HepG2 (cell line): ENCODE data around the gene ECPAS. TPM values are rescaled to one million over a fixed set of nuclear protein-coding genes. Genes with fewer than 3 reads are reported as not detected.

Experiments
- AKAP8 ChIP-seq: sonication (generic); formaldehyde crosslinking; IDR thresholded peaks from 2 replicates; pipeline ENCODE4 v1.5.1; 2020; ENCODE audit warnings: mild to moderate bottlenecking, missing genetic modification reagents
- BATF2 ChIP-seq: sonication (generic); formaldehyde crosslinking; IDR thresholded peaks from 2 replicates; pipeline ENCODE4 v1.8.0; 2022; ENCODE audit warnings: mild to moderate bottlenecking, missing genetic modification reagents, moderate library complexity
- CEBPG ChIP-seq: IDR thresholded peaks from 2 replicates; pipeline ENCODE4 v1.6.1; 2016
- EP300 ChIP-seq, 3 experiments: sonication (generic) in 1 of 3; formaldehyde crosslinking in 1 of 3; IDR thresholded peaks; 2 replicates each; pipeline versions ENCODE4 v1.5.1 to v1.6.1; 2011 to 2020; ENCODE audit warnings: low read depth in 2 of 3, low read length in 2 of 3, borderline replicate concordance in 1 of 3, improper control_type of control experiment in 1 of 3, mild to moderate bottlenecking in 1 of 3, missing genetic modification reagents in 1 of 3, moderate library complexity in 1 of 3
- GTF3A ChIP-seq: sonication (generic); formaldehyde crosslinking; conservative IDR thresholded peaks from 2 replicates; pipeline ENCODE4 v1.4.0; 2020; ENCODE audit warnings: mild to moderate bottlenecking, missing genetic modification reagents
- IKZF5 ChIP-seq: IDR thresholded peaks from 2 replicates; pipeline ENCODE4 v1.6.1; 2018; ENCODE audit warnings: missing genetic modification reagents, mild to moderate bottlenecking, missing compliant biosample characterization
- KLF11 ChIP-seq: IDR thresholded peaks from 2 replicates; pipeline ENCODE4 v1.6.1; 2016; ENCODE audit warnings: missing compliant biosample characterization
- MBD4 ChIP-seq: IDR thresholded peaks from 2 replicates; pipeline ENCODE4 v1.6.1; 2012; ENCODE audit warnings: low read length, inconsistent platforms, borderline replicate concordance
- MIXL1 ChIP-seq: IDR thresholded peaks from 2 replicates; pipeline ENCODE4 v1.6.1; 2016
- RFX1 ChIP-seq: fragments of 450-650 bp; IDR thresholded peaks from 2 replicates; pipeline ENCODE4 v1.6.1; 2017
- SOX13 ChIP-seq, 3 experiments: fragments of 450-650 bp in 1 of 3; sonication (generic) in 1 of 3; formaldehyde crosslinking in 1 of 3; IDR thresholded peaks in 2 of 3; conservative IDR thresholded peaks in 1 of 3; 2 replicates each; pipeline versions ENCODE4 v1.5.0 to v1.6.1; 2016 to 2020; ENCODE audit warnings: antibody characterized with exemption in 1 of 3, mild to moderate bottlenecking in 1 of 3, missing compliant biosample characterization in 1 of 3, missing genetic modification reagents in 1 of 3, moderate library complexity in 1 of 3
- SP2 ChIP-seq: sonication (generic); formaldehyde crosslinking; IDR thresholded peaks from 2 replicates; pipeline ENCODE4 v1.5.1; 2020; ENCODE audit warnings: mild to moderate bottlenecking, missing genetic modification reagents
- TFDP1 ChIP-seq: IDR thresholded peaks from 2 replicates; pipeline ENCODE4 v1.6.1; 2016; ENCODE audit warnings: missing compliant biosample characterization, missing genetic modification reagents, borderline replicate concordance
- ZNF224 ChIP-seq: sonication (generic); formaldehyde crosslinking; IDR thresholded peaks from 2 replicates; pipeline ENCODE4 v1.5.0; 2020; ENCODE audit warnings: mild to moderate bottlenecking, missing genetic modification reagents
- ZNF30 ChIP-seq: sonication (generic); formaldehyde crosslinking; IDR thresholded peaks from 2 replicates; pipeline ENCODE4 v1.5.0; 2020; ENCODE audit warnings: mild to moderate bottlenecking, missing genetic modification reagents
- polyA plus RNA-seq, 8 experiments: library from polyadenylated mRNA; depleted of rRNA in 3 of 8; stranded (reverse) in 7 of 8; unstranded in 1 of 8; fragments of >200 nt; fragmentation: Illumina TruSeq in 4 of 8; extraction: Trizol in 4 of 8; gene quantifications; 2 replicates each; pipeline versions ENCODE4 v1.2.1 to v1.2.3, GENCODE V29; 2011 to 2016; ENCODE audit warnings: low read depth in 4 of 8, missing spikeins in 1 of 8, mixed read lengths in 1 of 8; ENCODE audit not compliant: insufficient read depth in 1 of 8
- total RNA-seq, 5 experiments: library from RNA; depleted of rRNA; stranded (reverse); fragments of >200 nt; fragmentation: Illumina TruSeq; extraction: Trizol; gene quantifications; 2 replicates each; pipeline ENCODE4 v1.2.3, GENCODE V29; 2016; ENCODE audit warnings: low read depth in 1 of 5
- TF ChIP-seq, protein P1 (sequence below): sonication (generic); formaldehyde crosslinking; IDR thresholded peaks from 2 replicates; pipeline ENCODE4 v1.8.1; 2022; ENCODE audit warnings: mild to moderate bottlenecking, missing genetic modification reagents
- TF ChIP-seq, protein P2 (sequence below): sonication (generic); formaldehyde crosslinking; IDR thresholded peaks from 2 replicates; pipeline ENCODE4 v1.8.0; 2023; ENCODE audit warnings: mild to moderate bottlenecking, missing genetic modification reagents
- TF ChIP-seq, protein P3 (sequence below): sonication (generic); formaldehyde crosslinking; IDR thresholded peaks from 2 replicates; pipeline ENCODE4 v1.4.0; 2020; ENCODE audit warnings: mild to moderate bottlenecking, missing genetic modification reagents
- TF ChIP-seq, protein P4 (sequence below): sonication (generic); formaldehyde crosslinking; IDR thresholded peaks from 2 replicates; pipeline ENCODE4 v1.8.0; 2022; ENCODE audit warnings: missing genetic modification reagents, low read depth, mild to moderate bottlenecking, borderline replicate concordance

ECPAS gene
- total and polyA plus RNA-seq, 2 of the 13 experiments (the other 11 are each of a cell fraction or from before 2014, with no cell fraction given): 35.3 to 58.0 TPM

DNA sequence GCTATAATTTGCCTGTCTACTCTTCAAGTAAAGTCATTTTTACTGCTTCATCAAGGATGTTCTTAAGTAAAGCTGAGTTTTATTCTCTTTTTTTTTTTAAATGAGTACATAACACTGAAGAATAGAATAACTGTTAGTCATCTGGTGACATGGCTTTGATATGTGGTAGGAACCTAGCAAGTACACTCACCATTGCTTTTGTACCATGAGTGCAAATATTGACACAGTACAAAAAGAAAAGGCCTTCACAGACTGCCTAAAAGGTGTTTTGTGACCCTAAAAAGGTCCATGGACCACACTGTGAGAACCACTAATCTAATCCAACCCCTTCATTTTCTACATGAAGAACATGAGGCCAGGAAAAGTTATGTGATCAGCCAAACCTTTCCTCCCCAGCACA is 55.0 kb downstream of the ECPAS start (continued):
- TF ChIP-seq IKZF5 (0 out of 2 replicates have a peak, but pooled peaks have one; percentile 28), MBD4 (peak; percentile 57; the same call in 1 of the 2 replicates), SOX13 (IDR thresholded peaks at IDR 0.05) (0 out of 2 replicates have a peak, but pooled peaks have one; percentile 13), SOX13 (CRISPR knock-in tag; conservative IDR thresholded peaks at IDR 0.05 in 1 of 2, IDR thresholded peaks at IDR 0.05 in 1 of 2) (peak in 1 of 2 experiments; percentile 87; a peak in 2 of 4 replicates), AKAP8 (CRISPR knock-in tag) (no peak), TFDP1 (no peak), RFX1 (no peak), BATF2 (CRISPR knock-in tag) (no peak), GTF3A (CRISPR knock-in tag) (no peak), ZNF30 (CRISPR knock-in tag) (no peak), SP2 (CRISPR knock-in tag) (no peak), KLF11 (CRISPR knock-in tag) (no peak), EP300 (IDR thresholded peaks at IDR 0.05; ENCODE audit: low read depth in 2 of 2, low read length in 2 of 2) (peak in 1 of 2 experiments; percentile 64; a peak in 2 of 4 replicates), EP300 (CRISPR knock-in tag; IDR thresholded peaks at IDR 0.05; ENCODE audit: borderline replicate concordance) (no peak), ZNF224 (no peak), MIXL1 (CRISPR knock-in tag) (no peak), CEBPG (CRISPR knock-in tag) (no peak)
- TF ChIP-seq, protein P1, sequence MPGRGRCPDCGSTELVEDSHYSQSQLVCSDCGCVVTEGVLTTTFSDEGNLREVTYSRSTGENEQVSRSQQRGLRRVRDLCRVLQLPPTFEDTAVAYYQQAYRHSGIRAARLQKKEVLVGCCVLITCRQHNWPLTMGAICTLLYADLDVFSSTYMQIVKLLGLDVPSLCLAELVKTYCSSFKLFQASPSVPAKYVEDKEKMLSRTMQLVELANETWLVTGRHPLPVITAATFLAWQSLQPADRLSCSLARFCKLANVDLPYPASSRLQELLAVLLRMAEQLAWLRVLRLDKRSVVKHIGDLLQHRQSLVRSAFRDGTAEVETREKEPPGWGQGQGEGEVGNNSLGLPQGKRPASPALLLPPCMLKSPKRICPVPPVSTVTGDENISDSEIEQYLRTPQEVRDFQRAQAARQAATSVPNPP (CRISPR knock-in tag): no peak
- TF ChIP-seq, protein P2, sequence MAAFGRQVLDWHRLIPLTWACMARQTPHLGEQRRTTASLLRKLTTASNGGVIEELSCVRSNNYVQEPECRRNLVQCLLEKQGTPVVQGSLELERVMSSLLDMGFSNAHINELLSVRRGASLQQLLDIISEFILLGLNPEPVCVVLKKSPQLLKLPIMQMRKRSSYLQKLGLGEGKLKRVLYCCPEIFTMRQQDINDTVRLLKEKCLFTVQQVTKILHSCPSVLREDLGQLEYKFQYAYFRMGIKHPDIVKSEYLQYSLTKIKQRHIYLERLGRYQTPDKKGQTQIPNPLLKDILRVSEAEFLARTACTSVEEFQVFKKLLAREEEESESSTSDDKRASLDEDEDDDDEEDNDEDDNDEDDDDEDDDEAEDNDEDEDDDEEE (CRISPR knock-in tag): no peak
- TF ChIP-seq, protein P3, sequence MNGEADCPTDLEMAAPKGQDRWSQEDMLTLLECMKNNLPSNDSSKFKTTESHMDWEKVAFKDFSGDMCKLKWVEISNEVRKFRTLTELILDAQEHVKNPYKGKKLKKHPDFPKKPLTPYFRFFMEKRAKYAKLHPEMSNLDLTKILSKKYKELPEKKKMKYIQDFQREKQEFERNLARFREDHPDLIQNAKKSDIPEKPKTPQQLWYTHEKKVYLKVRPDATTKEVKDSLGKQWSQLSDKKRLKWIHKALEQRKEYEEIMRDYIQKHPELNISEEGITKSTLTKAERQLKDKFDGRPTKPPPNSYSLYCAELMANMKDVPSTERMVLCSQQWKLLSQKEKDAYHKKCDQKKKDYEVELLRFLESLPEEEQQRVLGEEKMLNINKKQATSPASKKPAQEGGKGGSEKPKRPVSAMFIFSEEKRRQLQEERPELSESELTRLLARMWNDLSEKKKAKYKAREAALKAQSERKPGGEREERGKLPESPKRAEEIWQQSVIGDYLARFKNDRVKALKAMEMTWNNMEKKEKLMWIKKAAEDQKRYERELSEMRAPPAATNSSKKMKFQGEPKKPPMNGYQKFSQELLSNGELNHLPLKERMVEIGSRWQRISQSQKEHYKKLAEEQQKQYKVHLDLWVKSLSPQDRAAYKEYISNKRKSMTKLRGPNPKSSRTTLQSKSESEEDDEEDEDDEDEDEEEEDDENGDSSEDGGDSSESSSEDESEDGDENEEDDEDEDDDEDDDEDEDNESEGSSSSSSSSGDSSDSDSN (CRISPR knock-in tag): no peak
- TF ChIP-seq, protein P4, sequence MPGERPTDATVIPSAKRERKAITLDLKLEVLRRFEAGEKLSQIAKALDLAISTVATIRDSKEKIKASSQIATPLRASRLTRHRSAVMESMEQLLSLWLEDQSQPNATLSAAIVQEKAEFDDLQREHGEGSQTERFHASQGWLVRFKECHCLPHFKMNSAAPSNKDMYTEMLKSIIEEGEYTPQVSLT: no peak
